GM18498 (cell line): ENCODE measurements around the gene FAM120B.
"Not testable (repeated sequence)": the region's sequence is repeated elsewhere in the genome, so short reads cannot be mapped to it uniquely, and the experiment has no call there.

Experiments
- ATAC-seq: cut with Tn5 transposase; IDR thresholded peaks from one replicate; pipeline ENCODE4 v1.9.1; 2021; ENCODE audit warnings: mild to moderate bottlenecking, moderate library complexity; ENCODE audit not compliant: unreplicated experiment

FAM120B gene

DNA sequence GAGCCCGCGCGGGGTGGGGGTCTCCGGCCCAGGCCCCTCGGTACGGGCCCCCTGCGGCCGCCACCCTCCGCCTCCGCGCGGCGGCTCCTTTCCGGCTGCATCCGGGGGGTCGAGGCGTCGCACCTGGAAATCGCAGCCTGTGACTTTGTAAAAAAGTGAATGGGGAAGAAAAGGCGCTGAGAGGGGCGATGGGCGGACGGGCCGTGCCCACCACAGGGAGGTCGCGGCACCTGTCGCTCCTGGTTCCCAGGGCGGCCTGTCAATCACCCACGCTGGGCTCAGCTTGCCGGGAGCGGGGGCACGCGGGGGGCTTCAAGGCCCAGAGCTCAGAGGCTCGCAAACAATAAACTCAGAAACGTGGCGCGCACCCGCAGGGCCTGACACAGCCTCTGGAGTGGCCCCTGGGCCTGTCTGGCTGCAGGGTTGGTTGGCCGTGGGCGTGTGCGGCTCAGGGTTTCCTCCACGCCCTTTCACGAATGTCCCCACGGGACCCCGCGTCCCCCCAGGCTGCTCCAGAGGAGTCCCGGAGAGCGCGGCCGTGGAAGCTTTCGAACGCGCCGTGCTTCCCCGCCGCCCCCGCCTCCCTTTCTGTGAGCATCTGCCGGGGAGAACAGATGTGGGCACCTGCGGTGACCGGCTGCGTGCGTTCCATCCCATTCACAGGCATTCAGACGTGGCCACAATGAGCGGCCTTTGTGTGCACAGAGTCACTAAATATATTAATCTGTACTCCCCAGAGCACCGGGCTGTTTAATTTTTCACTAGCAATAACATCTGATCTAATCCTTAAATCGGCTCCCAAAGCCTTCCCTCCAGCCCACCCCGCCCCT is 9.6 kb upstream of the FAM120B start:
- no peak for ATAC-seq

DNA sequence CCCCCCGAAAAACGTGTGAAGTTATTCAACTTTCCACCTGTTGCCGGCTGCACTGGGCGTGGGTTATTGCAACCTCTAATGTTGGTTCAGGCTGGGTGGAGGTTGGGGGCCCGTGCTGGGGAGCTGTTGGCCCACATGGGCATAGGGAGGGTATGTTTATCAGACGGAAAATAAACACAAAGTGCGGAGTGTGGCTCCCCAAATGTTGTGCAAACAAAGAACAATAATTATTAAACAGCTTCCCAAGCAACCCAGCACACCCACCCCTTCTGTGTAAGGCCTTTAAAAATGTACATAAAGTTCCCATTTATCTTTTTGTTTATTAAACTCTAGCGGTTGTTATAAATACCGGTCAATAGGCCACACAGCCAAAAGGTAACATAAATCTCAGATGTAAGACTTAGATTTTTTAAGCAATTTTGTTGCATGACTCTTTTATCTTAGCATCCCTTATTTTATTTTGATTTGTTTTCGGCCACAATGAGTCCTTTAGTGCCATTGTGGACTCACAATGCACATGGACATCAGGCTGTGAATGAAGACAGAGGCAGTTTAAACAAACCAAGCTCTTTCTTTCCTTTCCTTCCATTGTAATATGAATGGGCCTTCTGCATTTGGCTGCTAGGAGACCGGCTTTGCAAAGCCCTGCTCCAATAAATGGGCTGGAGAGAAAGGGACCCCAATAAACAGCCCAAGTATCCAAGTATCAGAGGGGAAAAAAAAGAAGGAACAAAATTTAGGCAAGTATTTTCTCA is 8.8 kb upstream of the FAM120B start:
- ATAC-seq: no peak

DNA sequence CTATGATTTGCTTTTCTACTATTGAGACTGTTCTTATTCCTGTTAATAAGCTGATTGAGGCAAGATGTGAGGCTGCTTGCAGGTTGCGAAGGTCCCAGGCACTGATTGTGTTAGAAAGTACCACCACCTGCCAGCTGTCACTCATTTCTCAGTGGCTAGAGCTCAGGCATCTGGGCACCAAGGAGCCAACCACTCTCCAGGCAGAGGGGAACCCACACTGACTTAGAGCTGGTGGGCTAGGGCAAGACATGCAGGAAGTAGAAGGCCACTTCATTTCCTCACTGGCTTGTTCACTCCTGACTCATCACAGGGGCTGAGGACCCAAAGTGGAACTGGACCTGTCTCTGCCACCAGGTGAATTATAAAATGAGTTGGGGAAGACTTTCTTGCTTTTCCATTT is 7.9 kb upstream of the FAM120B start:
- no peak for ATAC-seq

DNA sequence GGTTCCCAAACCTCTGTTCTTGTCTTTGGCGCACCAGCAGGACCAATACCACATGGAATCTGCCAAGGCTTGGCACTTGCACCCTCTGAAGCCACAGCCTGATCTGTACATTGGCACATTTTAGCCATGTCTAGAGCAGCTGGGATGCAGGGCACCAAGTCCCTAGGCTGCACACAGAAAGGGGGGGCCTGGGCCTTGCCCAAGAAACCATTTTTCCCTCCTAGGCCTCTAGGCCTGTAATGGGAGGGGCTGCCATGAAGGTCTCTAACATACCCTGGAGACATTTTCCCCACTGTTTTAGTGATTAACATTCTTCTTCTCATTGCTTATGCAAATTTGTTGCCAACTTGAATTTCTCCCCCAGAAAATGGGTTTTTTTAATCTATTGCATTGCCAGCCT is 5.4 kb upstream of the FAM120B start:
- ATAC-seq: no peak

DNA sequence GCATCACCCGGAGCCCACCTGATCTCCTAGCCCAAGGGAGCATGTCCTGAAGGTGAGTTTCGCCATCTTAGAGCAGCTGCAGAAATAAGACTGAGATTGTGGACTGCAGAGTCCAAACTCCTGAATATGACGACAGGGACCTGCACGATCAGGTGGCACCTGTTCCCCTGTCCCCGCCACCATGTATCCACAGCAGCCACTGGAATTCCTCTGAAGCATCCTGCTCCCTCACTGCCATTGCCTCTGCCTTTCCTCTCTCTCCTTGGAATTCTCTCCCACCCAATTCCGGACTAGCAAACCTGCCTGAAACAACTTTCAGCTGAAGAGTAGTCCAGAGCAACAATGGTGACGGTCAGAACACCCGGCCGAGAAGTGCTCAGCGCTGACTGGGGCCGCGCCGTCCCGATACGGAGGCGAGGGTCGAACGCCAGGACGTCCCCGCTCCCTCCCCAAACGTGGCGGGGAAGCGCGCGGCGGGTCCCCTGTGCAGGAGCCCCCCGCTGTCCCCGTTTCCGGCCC is 694 bp upstream of the FAM120B start:
- no peak for ATAC-seq

DNA sequence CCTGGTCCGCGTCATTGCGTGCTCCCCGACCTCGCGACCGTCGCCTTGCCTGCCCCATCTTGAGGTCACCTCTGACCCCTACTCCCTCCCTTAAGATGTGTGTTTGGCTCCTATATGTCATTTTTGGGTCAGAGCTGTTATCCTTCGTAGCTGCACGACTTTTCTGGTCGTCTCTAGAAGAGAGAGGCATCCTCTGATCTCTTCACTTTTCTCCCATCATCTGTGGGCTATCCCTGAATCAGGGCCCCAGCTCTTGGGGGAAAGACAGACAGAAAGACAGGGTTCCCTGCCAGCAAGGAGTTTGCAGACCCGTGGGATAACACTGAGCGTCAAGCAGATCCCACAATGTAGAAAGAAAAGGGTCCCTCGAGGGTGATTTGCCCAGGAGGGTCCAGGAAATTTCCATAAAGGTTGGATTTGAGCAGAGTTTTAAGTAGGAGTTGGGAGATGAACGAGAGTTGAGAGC is 555 bp downstream of the FAM120B start:
- no peak for ATAC-seq

DNA sequence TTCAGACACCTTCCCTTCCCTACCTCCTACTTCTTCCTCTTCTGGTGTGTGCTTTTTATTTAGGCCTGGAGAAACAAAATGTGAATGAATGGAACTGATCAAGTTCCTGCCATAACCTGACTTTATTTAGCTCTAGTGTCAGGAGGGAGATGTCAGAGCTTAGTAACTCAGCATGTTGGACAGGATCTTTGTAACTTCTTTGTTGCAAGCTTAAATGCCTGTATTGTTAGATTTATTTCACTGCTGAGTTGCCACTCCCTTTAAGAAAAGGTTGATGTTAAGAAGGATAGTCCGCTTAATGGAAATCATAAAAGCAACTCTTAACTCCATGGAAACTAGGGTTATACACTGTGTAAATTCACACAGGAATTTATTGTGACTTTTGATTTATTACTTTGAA is 2.2 kb downstream of the FAM120B start:
- no peak for ATAC-seq

DNA sequence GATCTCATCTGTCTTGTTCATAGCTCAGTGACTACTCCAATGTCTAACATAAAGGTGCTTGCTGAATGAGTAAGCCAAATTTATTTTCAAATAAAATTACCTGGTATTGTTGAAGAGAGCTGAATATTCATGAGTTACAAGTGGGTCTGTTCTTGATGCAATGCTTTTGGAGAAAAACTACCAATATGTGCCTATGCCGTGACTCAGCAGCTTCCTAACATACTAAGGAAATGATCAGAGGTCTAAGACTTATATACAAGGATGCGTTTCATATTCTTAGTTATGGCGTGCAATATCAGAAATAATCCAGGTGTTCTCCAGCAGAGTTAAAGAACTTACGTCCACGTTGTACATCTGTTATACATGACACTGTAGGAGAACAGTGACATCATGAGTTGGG is 5.1 kb downstream of the FAM120B start:
- ATAC-seq: no peak

DNA sequence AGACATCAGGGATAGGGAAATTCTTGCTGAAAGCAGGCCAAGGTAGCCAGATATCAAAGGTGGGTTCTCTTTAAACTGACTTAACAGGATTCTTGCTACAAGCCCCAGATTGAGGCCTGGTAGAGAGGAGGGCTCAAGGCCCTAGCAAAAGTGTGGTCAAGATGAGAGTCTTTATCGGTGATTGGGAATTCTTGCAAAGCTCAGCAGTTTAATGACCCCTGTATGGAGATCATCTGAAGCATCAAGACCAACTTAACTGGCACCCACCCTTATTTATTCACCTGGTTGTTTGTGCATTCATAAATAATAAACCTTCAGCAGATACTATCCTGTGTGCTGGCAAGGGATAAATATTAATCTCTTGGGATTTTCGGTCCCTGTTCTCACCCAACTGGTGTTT is 6.3 kb downstream of the FAM120B start:
- ATAC-seq: no peak

DNA sequence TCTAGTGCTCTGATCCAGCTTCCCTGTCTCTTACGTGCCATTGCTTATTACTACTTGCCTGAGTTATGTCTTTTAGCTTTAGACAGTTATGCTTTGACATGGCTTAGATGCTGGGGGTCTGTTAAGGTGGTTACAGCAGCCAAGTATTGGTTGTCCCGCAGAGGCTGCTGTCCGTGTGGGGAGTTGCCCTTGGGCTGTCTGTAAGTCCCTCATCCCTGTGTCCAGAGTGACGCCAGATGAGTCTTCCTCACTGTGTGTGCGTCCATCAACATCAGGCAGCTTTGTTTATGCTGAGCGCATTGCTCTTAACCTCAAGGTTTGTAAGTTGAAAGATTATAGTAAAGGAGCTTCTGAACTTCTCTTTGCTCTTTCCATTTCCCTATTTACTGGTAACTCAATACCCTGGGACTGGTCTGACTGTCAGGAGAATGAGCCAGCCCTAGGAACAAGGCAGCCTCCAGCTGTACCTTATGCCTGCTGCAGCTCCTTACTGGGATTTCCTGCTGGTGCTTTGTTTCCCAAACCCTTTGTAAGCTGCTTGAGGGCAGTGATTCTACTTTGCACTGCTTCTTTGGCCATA is 7.2 kb downstream of the FAM120B start:
- no peak for ATAC-seq

DNA sequence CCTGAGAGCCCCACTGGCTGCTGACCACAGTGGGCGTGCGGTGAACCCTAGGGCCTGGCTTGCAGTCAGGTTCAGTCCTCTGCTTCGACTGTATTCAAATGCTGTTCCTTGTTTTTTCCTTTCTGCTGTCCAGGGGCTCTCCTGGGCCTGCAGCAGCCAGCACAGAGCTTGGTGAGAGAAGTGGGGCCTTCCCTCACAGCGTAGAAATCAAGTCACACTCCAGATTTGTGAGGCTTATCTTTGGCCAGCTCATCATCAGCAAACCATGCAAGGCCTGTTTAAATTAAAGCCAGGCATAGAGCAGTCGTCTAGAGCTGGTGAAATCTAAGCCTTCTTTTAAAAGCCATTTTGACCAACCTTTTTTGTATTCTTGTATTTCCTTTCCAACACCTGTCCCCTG is 8.4 kb downstream of the FAM120B start:
- no peak for ATAC-seq

DNA sequence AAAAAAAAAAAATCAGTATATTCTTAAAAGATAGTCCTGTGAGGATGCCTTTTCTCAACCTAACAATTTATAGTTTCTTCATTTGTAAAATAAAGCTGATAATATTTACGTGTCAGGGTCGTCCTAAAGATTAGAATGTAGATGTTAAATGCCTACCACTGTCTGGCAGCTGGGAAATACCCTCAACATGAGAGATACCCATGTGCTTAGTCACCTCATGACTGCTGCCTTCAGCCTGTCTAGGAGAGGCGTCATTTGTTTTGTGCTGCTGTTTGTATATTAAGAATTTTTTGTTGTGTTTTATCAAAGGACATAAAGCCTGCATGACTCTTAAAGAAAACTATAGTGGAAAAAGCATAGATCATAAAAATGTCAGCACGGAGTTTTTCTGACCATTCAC is 9.5 kb downstream of the FAM120B start:
- no peak for ATAC-seq

DNA sequence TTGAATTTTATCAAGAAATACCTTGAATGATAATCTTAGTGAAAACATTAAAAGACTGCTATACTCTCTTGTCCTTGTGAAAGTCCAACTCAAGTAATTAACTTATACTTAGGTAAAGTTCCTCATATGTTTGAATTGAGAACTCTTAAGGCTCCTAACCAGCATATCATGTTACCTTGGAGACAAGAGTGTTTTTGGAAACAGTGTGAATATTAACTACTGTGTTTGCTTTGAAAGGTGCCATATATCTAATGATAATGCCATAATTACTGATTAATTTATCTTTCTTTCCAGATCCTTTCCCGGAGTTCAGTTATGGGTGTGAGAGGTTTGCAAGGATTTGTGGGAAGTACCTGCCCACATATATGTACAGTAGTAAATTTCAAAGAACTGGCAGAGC is 10.5 kb downstream of the FAM120B start:
- ATAC-seq: no peak

DNA sequence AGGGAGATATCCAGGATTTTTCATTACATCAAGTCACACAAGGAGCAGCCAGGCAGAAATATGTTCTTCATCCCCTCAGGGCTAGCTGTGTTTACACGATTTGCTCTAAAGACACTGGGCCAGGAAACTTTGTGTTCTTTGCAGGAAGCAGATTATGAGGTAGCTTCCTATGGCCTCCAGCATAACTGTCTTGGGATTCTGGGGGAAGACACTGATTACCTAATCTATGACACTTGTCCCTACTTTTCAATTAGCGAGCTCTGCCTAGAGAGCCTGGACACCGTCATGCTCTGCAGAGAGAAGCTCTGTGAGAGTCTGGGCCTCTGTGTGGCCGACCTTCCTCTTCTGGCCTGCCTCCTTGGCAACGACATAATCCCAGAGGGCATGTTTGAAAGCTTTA is 11.2 kb downstream of the FAM120B start:
- no peak for ATAC-seq

DNA sequence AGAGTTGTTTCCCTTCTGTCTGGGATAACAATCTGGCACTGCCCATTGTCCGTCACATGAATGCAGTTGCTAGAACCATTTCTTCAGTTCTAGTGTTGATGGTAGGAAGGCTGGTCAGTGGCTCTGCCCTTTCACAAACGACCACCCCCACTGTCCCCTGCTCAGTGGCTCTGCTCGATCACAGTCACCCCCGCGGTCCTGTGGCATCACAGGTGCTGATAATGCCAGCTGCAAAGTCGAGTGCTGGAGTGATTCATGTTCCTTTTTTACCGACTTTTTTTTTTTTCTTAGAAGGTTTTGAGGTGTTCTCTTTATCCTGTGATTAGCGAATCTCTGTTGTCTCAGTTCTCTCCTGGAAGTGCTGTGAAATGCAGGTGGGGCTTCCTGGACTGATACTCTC is 22.8 kb downstream of the FAM120B start:
- ATAC-seq: no peak

DNA sequence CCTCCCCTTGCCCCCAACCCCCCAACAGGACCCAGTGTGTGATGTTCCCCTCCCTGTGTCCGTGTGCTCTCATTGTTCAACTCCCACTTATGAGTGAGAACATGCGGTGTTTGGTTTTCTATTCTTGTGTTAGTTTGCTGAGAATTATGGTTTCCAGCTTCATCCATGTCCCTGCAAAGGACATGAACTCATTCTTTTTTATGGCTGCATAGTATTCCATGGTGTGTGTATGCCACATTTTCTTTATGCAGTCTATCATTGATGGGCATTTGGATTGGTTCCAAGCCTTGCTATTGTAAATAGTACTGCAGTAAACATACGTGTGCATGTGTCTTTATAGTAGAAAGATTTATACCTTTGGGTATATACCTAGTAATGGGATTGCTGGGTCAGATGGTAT is 28.6 kb downstream of the FAM120B start:
- ATAC-seq: not testable (repeated sequence)

DNA sequence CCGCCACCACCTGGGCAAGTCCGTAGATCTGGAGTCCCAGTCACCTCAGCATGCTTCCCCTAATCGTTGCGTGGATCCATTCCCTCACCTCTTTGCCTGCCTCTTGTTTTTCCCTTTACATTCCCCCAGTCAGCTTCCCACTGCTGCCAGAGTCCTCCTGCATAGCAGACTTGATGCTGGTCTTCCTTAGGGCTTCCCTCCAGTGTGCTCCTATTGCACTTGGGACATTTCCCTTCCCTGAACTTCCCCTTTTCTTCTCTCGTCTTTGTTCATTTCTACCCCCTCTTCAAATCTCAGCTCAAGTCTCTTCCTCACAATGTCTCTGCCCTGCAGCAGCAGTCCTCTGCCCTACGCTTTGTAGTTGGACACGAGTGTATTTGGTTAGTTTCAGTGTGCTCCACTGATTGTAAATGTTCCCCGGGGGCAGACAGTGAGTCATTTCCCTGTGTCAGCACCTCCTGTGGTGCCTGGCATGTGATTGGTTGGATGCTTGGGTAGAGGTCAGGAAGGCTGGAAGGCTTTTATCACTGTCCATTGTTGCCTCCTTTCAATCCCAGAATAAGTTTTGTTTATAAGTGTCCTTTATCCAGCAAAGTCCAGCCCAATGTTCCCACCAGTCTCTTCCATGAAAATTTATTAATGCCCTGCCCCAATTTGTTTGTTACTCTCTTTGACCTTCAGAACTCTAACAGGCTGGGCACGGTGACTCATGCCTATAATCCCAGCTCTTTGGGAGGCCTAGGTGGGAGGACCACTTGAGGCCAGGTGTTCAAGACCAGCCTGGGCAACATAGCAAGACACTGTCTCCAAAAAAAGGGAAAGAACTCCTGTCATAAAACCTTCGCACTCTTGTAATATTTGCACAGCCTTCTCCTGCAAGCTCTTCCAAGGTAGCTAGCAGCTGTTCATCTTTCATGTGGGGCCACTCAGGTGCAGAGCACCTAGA is 38.3 kb downstream of the FAM120B start:
- ATAC-seq: no peak

DNA sequence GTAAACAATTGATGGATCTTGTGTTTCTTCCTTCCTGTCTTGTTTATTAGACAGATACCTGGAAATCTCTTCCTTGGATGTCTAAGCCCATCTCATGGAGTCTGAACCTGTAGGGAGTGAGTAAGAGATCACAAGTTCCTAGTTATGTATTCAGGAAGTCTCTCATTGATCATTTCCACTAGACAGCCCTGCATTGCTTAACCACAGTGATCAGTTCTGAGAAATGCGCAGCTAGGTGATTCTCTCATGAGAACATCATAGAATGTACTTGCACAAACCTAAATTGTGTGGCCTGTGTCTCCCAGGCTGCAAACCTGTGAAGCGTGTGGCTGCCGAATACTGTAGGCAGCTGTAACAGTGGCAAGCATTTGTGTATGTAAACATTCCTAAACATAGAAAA is 39.1 kb downstream of the FAM120B start:
- ATAC-seq: no peak

DNA sequence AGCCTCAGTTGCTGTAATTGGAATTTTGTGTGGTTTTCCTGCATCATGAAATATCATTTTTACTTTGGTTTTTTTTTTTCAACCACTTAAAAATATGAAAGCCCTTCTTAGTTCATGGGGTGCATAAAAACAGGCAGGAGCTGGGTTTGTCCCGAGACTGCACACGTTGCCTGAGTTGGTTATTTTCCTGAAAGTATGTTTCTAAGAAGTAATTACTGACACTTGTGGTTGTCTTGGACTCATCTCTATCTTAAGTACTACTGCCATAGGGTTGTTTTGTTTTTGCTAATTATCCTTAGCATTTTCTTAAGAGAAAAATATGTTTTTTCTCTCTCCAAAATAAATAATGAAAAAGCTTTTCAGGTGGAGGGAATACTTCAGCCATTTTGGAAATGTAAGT is 40.1 kb downstream of the FAM120B start:
- ATAC-seq: no peak

DNA sequence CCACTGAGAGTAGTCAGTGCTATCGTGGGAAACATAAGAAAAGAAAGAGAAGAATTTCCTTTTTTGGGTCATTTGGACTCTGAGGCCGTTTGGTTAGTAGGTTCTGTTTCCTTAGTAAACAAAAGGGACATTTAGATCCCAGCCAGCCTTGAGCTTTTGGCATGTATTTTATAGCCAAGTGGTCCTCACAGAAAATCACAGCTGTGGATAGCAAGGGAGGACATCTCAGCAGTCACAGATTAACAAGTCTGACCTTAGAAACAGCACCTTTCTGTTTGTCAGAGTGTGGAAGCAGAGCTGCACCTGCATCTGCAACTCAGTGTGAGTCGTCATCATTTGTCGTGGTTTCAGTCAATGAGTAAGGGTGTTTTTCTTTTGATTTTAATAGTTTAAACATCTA is 40.5 kb downstream of the FAM120B start:
- ATAC-seq: peak; percentile 85

DNA sequence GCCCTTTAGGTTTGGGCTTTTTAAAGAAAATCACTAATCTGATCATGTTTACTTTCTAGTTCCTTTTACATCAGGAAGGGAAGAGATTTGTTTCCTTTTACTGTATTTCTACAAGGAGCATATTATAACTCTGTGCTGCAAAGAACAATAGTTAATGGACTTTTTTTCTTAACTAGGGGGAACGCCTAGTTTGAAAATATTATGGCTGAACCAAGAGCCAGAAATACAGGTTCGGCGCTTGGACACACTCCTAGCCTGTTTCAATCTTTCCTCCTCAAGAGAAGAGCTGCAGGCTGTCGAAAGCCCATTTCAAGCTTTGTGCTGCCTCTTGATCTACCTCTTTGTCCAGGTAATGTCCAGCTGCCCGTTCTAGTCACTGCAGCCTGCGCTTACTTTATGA is 41.4 kb downstream of the FAM120B start:
- ATAC-seq: no peak
